Tibial artery (tissue), 4 donors: ENCODE data around the gene INTS4.

Experiments
- DNase-seq, 2 donors: peaks; one replicate each; pipeline ENCODE4 v3.0.0-alpha.2; 2019
- H3K27ac ChIP-seq, 2 donors: fragments of 200-600 bp; sonication (generic) in 1 of 2; 1 replicate in 1 of 2; 2 replicates in 1 of 2; pipeline ENCODE4 v1.5.1; 2018 to 2019; ENCODE audit warnings: mild to moderate bottlenecking in 1 of 2
- H3K27me3 ChIP-seq, 2 donors: fragments of 200-600 bp; sonication (generic) in 1 of 2; one replicate each; pipeline versions ENCODE4 v1.5.1 to v1.6.0; 2016 to 2019
- H3K36me3 ChIP-seq, 3 donors: fragments of 200-600 bp; sonication (generic) in 2 of 3; one replicate each; pipeline ENCODE4 v1.5.1; 2016 to 2019; ENCODE audit warnings: mild to moderate bottlenecking in 2 of 3
- H3K4me1 ChIP-seq, 4 donors: fragments of 200-600 bp; sonication (generic) in 2 of 4; 1 replicate in 3 of 4; 2 replicates in 1 of 4; pipeline ENCODE4 v1.5.1; 2016 to 2019
- H3K4me3 ChIP-seq, 2 donors: fragments of 200-600 bp; sonication (generic) in 1 of 2; 1 replicate in 1 of 2; 2 replicates in 1 of 2; pipeline ENCODE4 v1.5.1; 2018 to 2019; ENCODE audit warnings: mild to moderate bottlenecking in 2 of 2
- H3K9me3 ChIP-seq, 3 donors: fragments of 200-600 bp; sonication (generic) in 1 of 3; one replicate each; pipeline ENCODE4 v1.5.1; 2016 to 2019
- CTCF ChIP-seq, 2 experiments: fragments of 200-600 bp in 1 of 2; fragments of 450-650 bp in 1 of 2; IDR thresholded peaks; one replicate each; pipeline ENCODE4 v1.5.1; 2017 to 2019; ENCODE audit warnings: antibody characterized with exemption in 2 of 2, mild to moderate bottlenecking in 1 of 2, moderate library complexity in 1 of 2
- intact Hi-C: fragments of 100-400 bp; cut with DNase I; formaldehyde crosslinking; loops from one replicate; pipeline ENCODE4 v1.15.0; 2023; ENCODE audit warnings: low total_unique reads

The INTS4 gene

GRCh38 chr11:78039919-78040671 lies 45.6 kb upstream of the INTS4 start:
- no peak for TF ChIP-seq CTCF (IDR thresholded peaks at IDR 0.05)
- no peaks in the 10 kb centered on the region for H3K36me3 ChIP-seq
- H3K27ac ChIP-seq = peak overlapping the region; percentile 72 to 84
- H3K9me3 ChIP-seq = no peaks in the 10 kb centered on the region
- peaks cover 0 to 34% (median 14%) of the 10 kb centered on the region in 4 donors for H3K4me1 ChIP-seq
- DNase-seq = peak; percentile 62 to 79
- H3K4me3 ChIP-seq = peak overlapping the region; percentile 24 to 37
- intact Hi-C loops = no loop called here
- no peaks in the 10 kb centered on the region for H3K27me3 ChIP-seq

- peak overlapping the region; percentile 72 to 84 for H3K27ac ChIP-seq
- intact Hi-C loops = no loop called here
- H3K27me3 ChIP-seq = no peaks in the 10 kb centered on the region
- DNase-seq = no peak
- no peaks in the 10 kb centered on the region for H3K9me3 ChIP-seq
- peaks cover 0 to 32% (median 14%) of the 10 kb centered on the region in 4 donors for H3K4me1 ChIP-seq
- H3K36me3 ChIP-seq = no peaks in the 10 kb centered on the region
- no peak for TF ChIP-seq CTCF (IDR thresholded peaks at IDR 0.05)
- no peak overlapping the region for H3K4me3 ChIP-seq
Observed at GRCh38 chr11:78039391-78039918, 45.0 kb upstream of the INTS4 start.

GRCh38 chr11:78038697-78039313 lies 44.3 kb upstream of the INTS4 start:
- no peak for TF ChIP-seq CTCF (IDR thresholded peaks at IDR 0.05)
- no peaks in the 10 kb centered on the region for H3K27me3 ChIP-seq
- DNase-seq = no peak
- H3K4me3 ChIP-seq = no peak overlapping the region
- peaks cover 0 to 32% (median 14%) of the 10 kb centered on the region in 4 donors for H3K4me1 ChIP-seq
- intact Hi-C loops = no loop called here
- peak overlapping the region in 1 of 2 donors; percentile 84 for H3K27ac ChIP-seq
- H3K36me3 ChIP-seq = no peaks in the 10 kb centered on the region
- H3K9me3 ChIP-seq = no peaks in the 10 kb centered on the region

- H3K9me3 ChIP-seq = no peaks in the 10 kb centered on the region
- H3K4me3 ChIP-seq = no peak overlapping the region
- no peak overlapping the region for H3K27ac ChIP-seq
- DNase-seq = no peak
- TF ChIP-seq CTCF (IDR thresholded peaks at IDR 0.05) = no peak
- peaks cover 0 to 32% (median 14%) of the 10 kb centered on the region in 4 donors for H3K4me1 ChIP-seq
- intact Hi-C loops = no loop called here
- no peaks in the 10 kb centered on the region for H3K36me3 ChIP-seq
- H3K27me3 ChIP-seq = no peaks in the 10 kb centered on the region
Observed at GRCh38 chr11:78037825-78038620, 43.6 kb upstream of the INTS4 start.

GRCh38 chr11:78037056-78037455 lies 42.6 kb upstream of the INTS4 start:
- no peak for TF ChIP-seq CTCF (IDR thresholded peaks at IDR 0.05)
- H3K4me1 ChIP-seq = peaks cover 0 to 34% (median 14%) of the 10 kb centered on the region in 4 donors
- no peaks in the 10 kb centered on the region for H3K27me3 ChIP-seq
- no peak for DNase-seq
- no peak overlapping the region for H3K4me3 ChIP-seq
- H3K27ac ChIP-seq = no peak overlapping the region
- H3K36me3 ChIP-seq = no peaks in the 10 kb centered on the region
- intact Hi-C loops = no loop called here
- no peaks in the 10 kb centered on the region for H3K9me3 ChIP-seq
